AG09309 (cell line): ENCODE measurements around the gene NPW.

ENCODE experiments used
- DNase-seq: peaks from one replicate; pipeline ENCODE4 v3.0.0-alpha.2; 2010; ENCODE audit warnings: low read depth
- H3K4me3 ChIP-seq: 2 replicates; pipeline ENCODE4 v1.5.1; 2011; ENCODE audit warnings: mild to moderate bottlenecking, low read depth, low read length, moderate library complexity; ENCODE audit not compliant: control insufficient read depth
- CTCF ChIP-seq: IDR thresholded peaks from 2 replicates; pipeline ENCODE4 v1.5.1; 2011; ENCODE audit warnings: mild to moderate bottlenecking, low read depth, low read length, inconsistent platforms; ENCODE audit not compliant: insufficient read depth, control insufficient read depth; ENCODE audit errors: missing control alignments

NPW gene

GRCh38 chr16:2056077-2056476 lies 36.5 kb downstream of the NPW start:
- peak; percentile 43 for TF ChIP-seq CTCF
- DNase-seq: no peak
- H3K4me3 ChIP-seq: no peak overlapping the region

- peak; percentile 10 for TF ChIP-seq CTCF
- H3K4me3 ChIP-seq: no peak overlapping the region
- no peak for DNase-seq
These were observed 37.3 kb downstream of the NPW start for GRCh38 chr16:2056681-2057407.

GRCh38 chr16:2057438-2057837 lies 37.9 kb downstream of the NPW start:
- TF ChIP-seq CTCF: no peak
- no peak for DNase-seq
- H3K4me3 ChIP-seq: no peak overlapping the region

GRCh38 chr16:2058420-2058819 lies 38.8 kb downstream of the NPW start:
- DNase-seq: no peak
- no peak for TF ChIP-seq CTCF
- no peak overlapping the region for H3K4me3 ChIP-seq

GRCh38 chr16:2058872-2059271 lies 39.3 kb downstream of the NPW start:
- no peak for TF ChIP-seq CTCF

GRCh38 chr16:2060346-2060745 lies 40.8 kb downstream of the NPW start:
- TF ChIP-seq CTCF: no peak
- no peak overlapping the region for H3K4me3 ChIP-seq
- DNase-seq: no peak

More at GRCh38 chr16:2058872-2059271, 39.3 kb downstream of the NPW start:
- H3K4me3 ChIP-seq: no peak overlapping the region
- no peak for DNase-seq
